Astrocyte of the cerebellum (primary cell): Measurements from ENCODE around the gene LFNG.

Experiments used
- DNase-seq: peaks from one replicate; pipeline ENCODE4 v3.0.0-alpha.2; 2011; ENCODE audit warnings: low read depth
- H3K4me3 ChIP-seq: 2 replicates; pipeline ENCODE4 v1.5.1; 2011; ENCODE audit warnings: mild to moderate bottlenecking, low read depth, low read length, moderate library complexity
- CTCF ChIP-seq: IDR thresholded peaks from 2 replicates; pipeline ENCODE4 v1.5.1; 2012; ENCODE audit warnings: low read length, low read depth, moderate library complexity, mild to moderate bottlenecking; ENCODE audit errors: missing control alignments
- in situ Hi-C: cut with HindIII; loops from 2 replicates; pipeline ENCODE4 v1.10.0; 2017; ENCODE audit warnings: low sequenced_read_pairs

The LFNG gene

GRCh38 chr7:2514473-2515423, 4.8 kb upstream of the LFNG start:
- in situ Hi-C loops: no loop called here
- H3K4me3 ChIP-seq: no peak overlapping the region
- TF ChIP-seq CTCF: no peak
- DNase-seq: no peak

- TF ChIP-seq CTCF: no peak
- no peak for DNase-seq
- in situ Hi-C loops: no loop called here
- no peak overlapping the region for H3K4me3 ChIP-seq
These were observed 4.0 kb upstream of the LFNG start for GRCh38 chr7:2515424-2516193.

GRCh38 chr7:2516194-2516555, 3.4 kb upstream of the LFNG start:
- in situ Hi-C loops: no loop called here
- no peak overlapping the region for H3K4me3 ChIP-seq
- DNase-seq: no peak
- TF ChIP-seq CTCF: no peak

GRCh38 chr7:2517026-2517425, 2.5 kb upstream of the LFNG start:
- in situ Hi-C loops: no loop called here
- peak; percentile 43 for TF ChIP-seq CTCF
- no peak overlapping the region for H3K4me3 ChIP-seq
- peak; percentile 91 for DNase-seq

- TF ChIP-seq CTCF: no peak
- in situ Hi-C loops: no loop called here
- no peak overlapping the region for H3K4me3 ChIP-seq
- no peak for DNase-seq
These were observed 1.7 kb upstream of the LFNG start for GRCh38 chr7:2517678-2518507.

GRCh38 chr7:2518737-2519118, 846 bp upstream of the LFNG start:
- no peak for TF ChIP-seq CTCF
- DNase-seq: no peak
- peak overlapping the region; percentile 32 for H3K4me3 ChIP-seq
- in situ Hi-C loops: no loop called here
